HEK293T (cell line): ENCODE results near the gene ANGPT4.

Experiments
- ARNT ChIP-seq: fragments of 450-650 bp; IDR thresholded peaks from 2 replicates; pipeline ENCODE4 v1.6.1; 2017; ENCODE audit warnings: mild to moderate bottlenecking
- BHLHE40 ChIP-seq: fragments of 450-650 bp; IDR thresholded peaks from 2 replicates; pipeline ENCODE4 v1.6.1; 2016; ENCODE audit warnings: mild to moderate bottlenecking, moderate library complexity, borderline replicate concordance
- CTBP1 ChIP-seq: fragments of 450-650 bp; IDR thresholded peaks from 2 replicates; pipeline ENCODE4 v1.6.1; 2016; ENCODE audit warnings: borderline replicate concordance
- ELF4 ChIP-seq: fragments of 450-650 bp; IDR thresholded peaks from 2 replicates; pipeline ENCODE4 v1.6.1; 2017; ENCODE audit warnings: antibody characterized with exemption
- FOXM1 ChIP-seq: fragments of 450-650 bp; IDR thresholded peaks from 2 replicates; pipeline ENCODE4 v1.6.1; 2017; ENCODE audit warnings: mild to moderate bottlenecking, borderline replicate concordance
- HDGF ChIP-seq: fragments of 450-650 bp; IDR thresholded peaks from 2 replicates; pipeline ENCODE4 v1.6.1; 2017; ENCODE audit warnings: antibody characterized with exemption, borderline replicate concordance
- LEF1 ChIP-seq: fragments of 450-650 bp; IDR thresholded peaks from 2 replicates; pipeline ENCODE4 v1.6.1; 2017; ENCODE audit warnings: mild to moderate bottlenecking, borderline replicate concordance
- NFRKB ChIP-seq: fragments of 450-650 bp; IDR thresholded peaks from 2 replicates; pipeline ENCODE4 v1.6.1; 2016; ENCODE audit warnings: mild to moderate bottlenecking, moderate library complexity
- SP1 ChIP-seq: fragments of 450-650 bp; IDR thresholded peaks from 2 replicates; pipeline ENCODE4 v1.6.1; 2017
- SUZ12 ChIP-seq: fragments of 450-650 bp; IDR thresholded peaks from 2 replicates; pipeline ENCODE4 v1.6.1; 2016; ENCODE audit warnings: mild to moderate bottlenecking
- TARDBP ChIP-seq: fragments of 450-650 bp; IDR thresholded peaks from 2 replicates; pipeline ENCODE4 v1.6.1; 2016
- ZNF384 ChIP-seq: fragments of 450-650 bp; IDR thresholded peaks from 2 replicates; pipeline ENCODE4 v1.6.1; 2016
- TF ChIP-seq, protein P1 (sequence below): fragments of 450-650 bp; IDR thresholded peaks from 2 replicates; pipeline ENCODE4 v1.6.1; 2016

DNA sequence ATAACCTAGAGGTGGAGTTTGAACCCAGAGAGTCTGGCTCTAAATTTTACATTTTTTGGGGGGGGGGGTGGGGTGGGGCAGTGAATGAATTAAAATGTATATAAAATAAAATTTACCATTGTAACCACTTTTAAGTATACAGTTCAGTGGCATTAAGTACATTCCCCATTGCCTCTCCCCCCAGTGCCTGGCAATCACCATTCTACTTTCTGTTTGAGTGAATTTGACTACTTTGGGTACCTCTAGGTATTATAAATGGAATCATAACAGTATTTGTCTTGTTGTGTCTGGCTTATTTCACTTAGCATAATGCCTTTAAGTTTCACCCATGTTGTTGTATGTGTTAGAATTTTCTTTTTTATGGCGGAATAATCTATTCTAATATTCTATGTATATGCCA lies 79.9 kb downstream of the ANGPT4 start:
- TF ChIP-seq LEF1 (no peak), TARDBP (no peak), BHLHE40 (no peak), HDGF (no peak), SP1 (no peak), ELF4 (no peak), CTBP1 (no peak), ARNT (no peak), FOXM1 (no peak), SUZ12 (no peak), ZNF384 (no peak), NFRKB (no peak)
- TF ChIP-seq, protein P1, sequence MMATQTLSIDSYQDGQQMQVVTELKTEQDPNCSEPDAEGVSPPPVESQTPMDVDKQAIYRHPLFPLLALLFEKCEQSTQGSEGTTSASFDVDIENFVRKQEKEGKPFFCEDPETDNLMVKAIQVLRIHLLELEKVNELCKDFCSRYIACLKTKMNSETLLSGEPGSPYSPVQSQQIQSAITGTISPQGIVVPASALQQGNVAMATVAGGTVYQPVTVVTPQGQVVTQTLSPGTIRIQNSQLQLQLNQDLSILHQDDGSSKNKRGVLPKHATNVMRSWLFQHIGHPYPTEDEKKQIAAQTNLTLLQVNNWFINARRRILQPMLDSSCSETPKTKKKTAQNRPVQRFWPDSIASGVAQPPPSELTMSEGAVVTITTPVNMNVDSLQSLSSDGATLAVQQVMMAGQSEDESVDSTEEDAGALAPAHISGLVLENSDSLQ = no peak
